ENCODE measurements around the gene IL1RAPL1. TPM values are rescaled to one million over a fixed set of nuclear protein-coding genes. Genes with fewer than 3 reads are reported as not detected.

IL1RAPL1 gene
- polyA plus RNA-seq, 1 of the 3 experiments (the other 2 are of a cell fraction), result 2.8 TPM

GRCh38 chrX:29726811-29727210 is 1139.6 kb downstream of the IL1RAPL1 start:
- Histone ChIP-seq H3F3A (replicated peaks; ENCODE audit: insufficient read depth) (no peaks in the 10 kb centered on the region), H3K27me3 (ENCODE audit: insufficient read depth) (no peaks in the 10 kb centered on the region), H3K9me2 (no peaks in the 10 kb centered on the region), H3K9me3 (no peaks in the 10 kb centered on the region), H3K27ac (ENCODE audit: low read depth in 2 of 2, low read length in 1 of 2) (no peak overlapping the region), H3K79me2 (ENCODE audit: insufficient read depth) (no peaks in the 10 kb centered on the region), H3K9ac (no peak overlapping the region), H3K4me1 (ENCODE audit: control insufficient read depth in 1 of 2, insufficient read depth in 2 of 2, low read depth in 1 of 2, low read length in 1 of 2) (no peaks in the 10 kb centered on the region; a peak in 1 of 4 replicates), H3K4me2 (no peak overlapping the region), H3K4me3 (ENCODE audit: low read depth in 2 of 2, low read length in 1 of 2) (no peak overlapping the region), H3K36me3 (replicated peaks in 1 of 2; ENCODE audit: control insufficient read depth in 1 of 2, insufficient read depth in 2 of 2, low read length in 1 of 2) (no peaks in the 10 kb centered on the region), H2AFZ (ENCODE audit: low read depth) (no peak overlapping the region), H4K20me1 (ENCODE audit: insufficient read depth) (no peaks in the 10 kb centered on the region)
- TF ChIP-seq TCF12 (IDR thresholded peaks at IDR 0.05) (no peak), CTCF (IDR thresholded peaks at IDR 0.05) (no peak), REST (IDR thresholded peaks at IDR 0.05; ENCODE audit: low read depth, low read length) (no peak), ELF1 (IDR thresholded peaks at IDR 0.05) (no peak), NFIC (IDR thresholded peaks at IDR 0.05; ENCODE audit: borderline replicate concordance) (no peak), SIN3A (IDR thresholded peaks at IDR 0.05; ENCODE audit: borderline replicate concordance, low read depth, low read length) (no peak), SMC3 (IDR thresholded peaks at IDR 0.05; ENCODE audit: low read depth, low read length) (no peak), EP300 (IDR thresholded peaks at IDR 0.05; ENCODE audit: borderline replicate concordance in 1 of 2, low read depth in 1 of 2, low read length in 1 of 2) (no peak), FOXJ3 (CRISPR knock-in tag; IDR thresholded peaks at IDR 0.05) (no peak), RXRA (IDR thresholded peaks at IDR 0.05; ENCODE audit: borderline replicate concordance, low read depth) (no peak), MEF2A (IDR thresholded peaks at IDR 0.05; ENCODE audit: borderline replicate concordance, low read depth) (no peak), JUND (IDR thresholded peaks at IDR 0.05) (no peak), GATA2 (CRISPR knock-in tag; IDR thresholded peaks at IDR 0.05) (no peak)
- ChIA-PET POLR2A (no interaction called here), CTCF (no interaction called here)
- WGBS (ENCODE audit: low lambda C conversion rate), result 45% methylated on average over 2 of the region's 2 CpGs
- DNase-seq, result no peak

GRCh38 chrX:29728639-29729038 is 1141.4 kb downstream of the IL1RAPL1 start:
- CTCF ChIA-PET, result no interaction called here
- H3K9me2 ChIP-seq, result no peaks in the 10 kb centered on the region
- no peaks in the 10 kb centered on the region for H3K79me2 ChIP-seq (ENCODE audit: insufficient read depth)
- POLR2A ChIA-PET, result no interaction called here
- TF ChIP-seq TAF1 (IDR thresholded peaks at IDR 0.05; ENCODE audit: borderline replicate concordance, low read depth, low read length), result no peak
- TF ChIP-seq GABPA (IDR thresholded peaks at IDR 0.05; ENCODE audit: low read depth), result no peak
- TF ChIP-seq SMC3 (IDR thresholded peaks at IDR 0.05; ENCODE audit: low read depth, low read length), result no peak
- no peak for TF ChIP-seq TCF12 (IDR thresholded peaks at IDR 0.05)
- no peak for TF ChIP-seq SIN3A (IDR thresholded peaks at IDR 0.05; ENCODE audit: borderline replicate concordance, low read depth, low read length)
- TF ChIP-seq RCOR1 (IDR thresholded peaks at IDR 0.05; ENCODE audit: low read length), result no peak
- no peak for TF ChIP-seq RFX5 (IDR thresholded peaks at IDR 0.05; ENCODE audit: low read length)
- TF ChIP-seq RXRA (IDR thresholded peaks at IDR 0.05; ENCODE audit: borderline replicate concordance, low read depth), result no peak
- TF ChIP-seq MXI1 (IDR thresholded peaks at IDR 0.05; ENCODE audit: low read depth, low read length), result no peak
- no peak for TF ChIP-seq MEF2A (IDR thresholded peaks at IDR 0.05; ENCODE audit: borderline replicate concordance, low read depth)
- TF ChIP-seq EZH2phosphoT487 (IDR thresholded peaks at IDR 0.05; ENCODE audit: borderline replicate concordance, low read depth), result no peak
- TF ChIP-seq JUND (IDR thresholded peaks at IDR 0.05), result no peak
- TF ChIP-seq POLR2AphosphoS5 (IDR thresholded peaks at IDR 0.05; ENCODE audit: low read depth, low read length), result no peak
- no peak for TF ChIP-seq FOXM1 (IDR thresholded peaks at IDR 0.05; ENCODE audit: low read depth)
- no peak overlapping the region for H3K4me3 ChIP-seq (ENCODE audit: low read depth in 2 of 2, low read length in 1 of 2)
- no peaks in the 10 kb centered on the region for H3K27me3 ChIP-seq (ENCODE audit: insufficient read depth)
- WGBS (ENCODE audit: low lambda C conversion rate), result 63% methylated on average over 2 of the region's 2 CpGs
- DNase-seq, result no peak
- no peak overlapping the region for H3K27ac ChIP-seq (ENCODE audit: low read depth in 2 of 2, low read length in 1 of 2)
- no peaks in the 10 kb centered on the region for H3K9me3 ChIP-seq
- no peaks in the 10 kb centered on the region for H4K20me1 ChIP-seq (ENCODE audit: insufficient read depth)
- H3K4me1 ChIP-seq (ENCODE audit: control insufficient read depth in 1 of 2, insufficient read depth in 2 of 2, low read depth in 1 of 2, low read length in 1 of 2), result no peaks in the 10 kb centered on the region; a peak in 1 of 4 replicates
- H3F3A ChIP-seq (replicated peaks; ENCODE audit: insufficient read depth), result no peaks in the 10 kb centered on the region
- no peak overlapping the region for H3K4me2 ChIP-seq
- H3K9ac ChIP-seq, result no peak overlapping the region
- no peaks in the 10 kb centered on the region for H3K36me3 ChIP-seq (replicated peaks in 1 of 2; ENCODE audit: control insufficient read depth in 1 of 2, insufficient read depth in 2 of 2, low read length in 1 of 2)
- no peak overlapping the region for H2AFZ ChIP-seq (ENCODE audit: low read depth)

Data from SK-N-SH (cell line).